Erythroblast (primary cell): ENCODE measurements around the gene KCNJ1.

Experiments used
- GATA1 ChIP-seq: IDR thresholded peaks from 2 replicates; pipeline ENCODE4 v1.6.1; 2011; ENCODE audit warnings: low read depth, mild to moderate bottlenecking, control low read depth, low read length, moderate library complexity
- POLR2A ChIP-seq: IDR thresholded peaks from 2 replicates; pipeline ENCODE4 v1.6.1; 2011; ENCODE audit warnings: mild to moderate bottlenecking, low read length

- no peak for TF ChIP-seq POLR2A
- no peak for TF ChIP-seq GATA1
These were observed 21.7 kb downstream of the KCNJ1 start for GRCh38 chr11:128845334-128845780.
